GM11168 (cell line): Measurements from ENCODE around the gene NUPR1.
"Not testable (repeated sequence)": the region's sequence is repeated elsewhere in the genome, so short reads cannot be mapped to it uniquely, and the experiment has no call there.

Source experiments
- in situ Hi-C: fragments of 300-500 bp; cut with MboI; formaldehyde crosslinking; loops from one replicate; pipeline ENCODE4 v1.12.0; 2022; ENCODE audit warnings: low sequenced_read_pairs; ENCODE audit not compliant: unreplicated experiment

Gene NUPR1, protein sequence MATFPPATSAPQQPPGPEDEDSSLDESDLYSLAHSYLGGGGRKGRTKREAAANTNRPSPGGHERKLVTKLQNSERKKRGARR

DNA sequence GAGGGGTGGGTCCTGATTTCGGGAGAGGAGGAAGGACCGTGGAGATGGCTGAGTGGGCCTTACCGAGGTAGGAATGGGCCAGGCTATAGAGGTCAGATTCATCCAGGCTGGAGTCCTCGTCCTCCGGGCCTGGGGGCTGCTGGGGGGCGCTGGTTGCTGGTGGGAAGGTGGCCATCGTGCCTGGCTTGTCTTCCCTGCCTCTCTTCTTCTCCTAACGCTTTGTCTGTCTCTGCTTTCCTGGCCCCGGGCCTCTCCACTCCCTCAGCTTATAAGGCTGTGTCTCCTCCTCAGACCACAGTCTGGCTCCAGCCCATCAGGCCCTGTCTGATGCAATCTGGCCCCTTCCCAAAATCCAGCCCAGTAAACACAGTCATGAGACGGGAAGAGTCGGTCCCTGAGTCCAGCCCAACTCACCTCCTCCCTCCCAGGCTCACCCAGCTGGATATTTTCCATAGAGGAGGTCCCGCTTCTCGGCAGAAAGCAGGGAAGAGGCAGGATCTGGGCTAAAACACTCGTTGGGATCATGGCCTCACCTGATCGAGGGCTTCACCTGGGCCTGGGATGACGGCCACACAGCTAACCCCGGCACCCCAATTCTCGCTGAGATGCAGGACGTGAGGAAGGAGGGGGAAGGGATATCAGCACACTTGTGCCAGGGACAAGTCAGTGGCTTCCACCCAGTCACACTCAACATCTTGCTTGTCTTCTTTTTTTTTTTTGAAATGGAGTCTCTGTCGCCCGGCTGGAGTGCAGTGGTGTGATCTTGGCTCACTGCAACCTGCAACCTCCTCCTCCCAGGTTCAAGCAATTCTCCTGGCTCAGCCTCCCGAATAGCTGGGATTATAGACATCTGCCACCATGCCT is at the start of gene NUPR1:
Gene NUPR1 (minus strand): TSS at position 242 of the 864 bp plus-strand sequence. CDS start 67 bp downstream, at position 175.
- in situ Hi-C loops, result no loop called here

DNA sequence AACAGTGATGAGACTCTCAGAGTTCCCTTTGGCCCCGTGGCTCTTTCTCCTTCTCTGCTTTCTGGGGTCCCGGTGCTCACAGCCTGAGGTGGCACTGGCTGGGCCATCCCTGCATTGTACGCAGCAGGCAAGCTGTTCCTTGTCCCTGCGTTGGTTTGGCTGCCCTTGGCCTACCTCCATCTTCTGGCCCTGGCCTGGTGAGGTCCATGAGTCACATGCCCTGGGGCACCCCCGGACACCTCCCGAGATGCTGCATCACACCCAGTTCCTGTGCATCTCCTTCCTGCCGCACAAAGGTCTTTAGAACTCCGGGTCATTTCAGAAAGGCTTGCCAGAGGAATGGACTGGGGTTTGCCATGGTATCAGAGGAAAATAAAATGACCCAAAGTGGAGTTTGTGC is 48.6 kb upstream of the NUPR1 start:
- in situ Hi-C loops, result no loop called here

DNA sequence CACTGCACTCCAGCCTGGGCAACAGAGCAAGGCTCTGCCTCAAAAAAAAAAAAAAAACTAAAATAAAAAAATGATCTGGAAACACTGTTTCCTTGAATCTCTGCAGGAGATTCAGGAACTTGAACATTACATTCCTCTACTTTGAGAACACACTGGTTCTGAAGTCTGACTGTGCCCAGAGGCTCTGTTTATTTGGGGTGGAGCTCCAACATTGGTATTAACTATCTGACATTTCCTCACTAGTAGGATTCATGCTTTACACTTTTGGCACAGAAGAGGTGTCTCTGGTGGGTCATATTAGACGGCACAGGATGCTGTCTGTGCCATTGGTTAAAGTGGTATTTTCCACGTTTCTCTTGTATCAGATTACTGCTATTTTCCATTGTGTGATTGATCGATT is 47.7 kb upstream of the NUPR1 start:
- in situ Hi-C loops, result no loop called here

DNA sequence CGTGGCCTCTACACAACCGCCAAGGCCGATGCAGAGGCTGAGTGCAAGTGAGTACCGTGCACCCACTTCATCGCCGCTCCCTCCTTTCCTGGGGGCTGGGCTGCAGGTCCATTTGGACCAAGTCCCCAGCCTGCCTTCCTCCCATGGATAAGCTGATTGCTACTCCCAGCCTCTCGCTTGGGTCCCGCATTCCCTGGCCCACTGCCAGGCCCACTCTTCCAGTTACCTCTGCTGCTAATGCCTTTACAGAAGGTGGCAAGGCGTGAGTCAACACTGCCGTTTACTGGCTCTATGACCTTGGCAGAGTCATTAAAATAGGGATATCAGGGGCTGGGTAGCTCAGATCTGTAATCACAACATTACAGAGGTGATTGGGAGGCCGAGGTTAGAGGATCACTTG is 46.9 kb upstream of the NUPR1 start:
- in situ Hi-C loops, result no loop called here

DNA sequence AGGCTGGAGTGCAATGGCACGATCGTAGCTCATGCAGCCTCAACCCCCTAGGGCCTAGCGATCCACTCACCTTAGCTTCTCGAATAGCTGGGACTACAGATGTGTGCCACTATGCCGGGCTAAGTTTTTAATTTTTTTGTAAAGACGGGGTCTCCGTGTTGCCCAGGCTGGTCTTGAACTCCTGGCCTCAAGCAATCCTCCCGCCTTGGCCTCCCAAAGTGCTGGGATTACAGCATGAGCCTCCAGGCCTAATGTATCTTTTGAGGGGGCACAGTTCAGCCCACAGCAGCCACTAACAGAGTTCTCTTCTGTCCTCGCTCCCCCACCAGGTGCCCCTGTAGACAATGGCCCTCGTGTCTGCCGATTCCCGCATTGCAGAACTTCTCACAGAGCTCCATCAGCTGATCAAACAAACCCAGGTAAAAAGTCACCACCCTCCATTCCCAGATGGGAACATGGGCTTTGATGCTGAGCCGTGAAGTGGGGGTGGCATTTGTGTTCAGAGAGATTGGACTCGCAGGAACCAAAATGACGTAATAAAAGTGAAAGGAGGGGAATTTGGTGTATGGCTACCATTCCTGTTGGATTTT is 42.0 kb upstream of the NUPR1 start:
- in situ Hi-C loops, result no loop called here

DNA sequence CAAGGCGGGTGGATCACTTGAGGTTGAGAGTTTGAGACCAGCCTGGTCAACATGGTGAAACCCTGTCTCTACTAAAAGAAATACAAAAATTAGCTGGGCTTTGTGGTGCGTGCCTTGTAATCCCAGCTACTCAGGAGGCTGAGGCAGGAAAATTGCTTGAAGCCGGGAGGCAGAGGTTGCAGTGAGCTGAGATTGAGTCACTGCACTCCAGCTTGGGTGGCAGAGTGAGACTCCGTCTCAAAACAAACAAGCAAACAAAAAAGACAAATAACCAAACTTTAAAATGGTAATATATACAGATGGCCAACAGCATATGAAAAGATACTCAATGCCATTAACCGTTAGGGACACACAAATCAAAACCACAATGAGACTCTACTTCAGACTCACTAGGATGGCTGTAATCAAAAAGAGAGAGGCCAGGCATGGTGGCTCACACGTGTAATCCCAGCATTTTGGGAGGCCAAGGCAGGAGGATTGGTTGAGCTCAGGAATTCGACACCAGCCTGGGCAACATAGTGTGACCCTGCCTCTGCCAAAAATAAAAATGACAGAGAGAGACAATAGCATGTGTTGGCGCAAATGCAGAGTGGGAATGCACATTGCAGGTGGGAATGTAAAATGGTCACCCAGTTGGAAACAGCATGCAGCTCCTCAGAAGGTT is 36.8 kb upstream of the NUPR1 start:
- in situ Hi-C loops, result no loop called here

DNA sequence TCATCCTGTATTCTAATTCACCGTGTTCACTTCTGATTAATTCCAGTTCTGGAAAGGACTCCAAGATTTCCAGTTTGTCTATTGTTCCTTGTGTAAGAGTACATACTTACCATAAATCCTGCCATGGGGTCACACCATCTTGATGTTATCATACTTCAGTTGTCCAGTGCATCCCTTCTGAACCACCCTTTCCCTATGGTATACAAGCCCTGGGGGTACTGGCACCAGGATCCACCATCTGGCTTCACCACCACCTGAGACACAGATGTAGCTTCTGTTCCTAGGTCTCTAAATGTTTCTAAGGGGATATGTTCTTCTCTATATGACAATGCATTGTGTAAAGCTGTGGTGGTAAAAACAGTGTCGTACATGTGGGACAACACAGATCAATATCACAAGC is 36.2 kb upstream of the NUPR1 start:
- in situ Hi-C loops, result no loop called here

DNA sequence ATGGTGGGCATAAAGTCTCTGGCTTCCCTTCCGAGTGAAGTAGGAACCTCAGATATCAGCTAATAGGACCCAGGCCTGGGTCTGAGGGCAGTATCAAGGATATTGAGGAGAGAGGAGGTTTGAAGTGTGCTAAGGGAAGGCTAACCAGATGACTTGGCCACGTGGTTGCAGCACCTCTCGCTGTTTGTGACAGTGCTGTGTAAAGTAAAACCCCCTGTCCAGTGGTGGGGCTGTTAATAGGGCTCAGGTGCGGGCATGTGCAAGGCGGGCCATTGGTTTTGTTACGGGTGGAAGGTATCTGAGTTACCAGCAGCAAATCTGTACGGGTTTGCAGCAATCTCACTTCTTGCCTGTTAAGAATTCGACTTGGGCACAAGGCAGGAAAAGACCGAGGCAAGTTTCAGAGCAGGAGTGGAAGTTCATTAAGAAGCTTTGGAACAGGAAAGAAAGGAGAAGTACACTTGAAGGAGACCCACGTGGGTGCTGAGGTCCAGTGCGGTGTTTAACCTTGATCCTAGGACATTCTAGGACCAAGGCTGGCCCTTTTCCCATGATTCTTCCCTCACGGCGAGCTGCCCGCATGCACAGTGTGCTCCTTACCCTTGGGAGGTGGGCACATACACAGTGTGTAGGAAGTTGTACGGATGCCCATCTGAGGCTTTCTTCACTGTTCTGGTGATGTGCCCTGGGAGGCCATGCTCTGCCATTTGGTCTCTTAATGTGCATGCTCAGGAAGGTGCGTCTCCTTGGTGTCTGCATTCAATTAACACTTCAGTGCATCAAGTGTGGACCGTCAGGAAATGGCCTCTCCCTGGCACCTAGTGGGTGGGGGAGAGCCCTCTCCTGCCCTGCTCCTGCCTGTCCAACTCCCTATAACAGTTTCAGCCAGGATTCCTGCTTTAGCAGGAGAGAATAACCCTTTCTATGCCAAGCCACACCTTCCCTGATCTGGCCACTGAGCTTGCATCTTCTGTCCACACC is 35.3 kb upstream of the NUPR1 start:
- in situ Hi-C loops, result no loop called here

DNA sequence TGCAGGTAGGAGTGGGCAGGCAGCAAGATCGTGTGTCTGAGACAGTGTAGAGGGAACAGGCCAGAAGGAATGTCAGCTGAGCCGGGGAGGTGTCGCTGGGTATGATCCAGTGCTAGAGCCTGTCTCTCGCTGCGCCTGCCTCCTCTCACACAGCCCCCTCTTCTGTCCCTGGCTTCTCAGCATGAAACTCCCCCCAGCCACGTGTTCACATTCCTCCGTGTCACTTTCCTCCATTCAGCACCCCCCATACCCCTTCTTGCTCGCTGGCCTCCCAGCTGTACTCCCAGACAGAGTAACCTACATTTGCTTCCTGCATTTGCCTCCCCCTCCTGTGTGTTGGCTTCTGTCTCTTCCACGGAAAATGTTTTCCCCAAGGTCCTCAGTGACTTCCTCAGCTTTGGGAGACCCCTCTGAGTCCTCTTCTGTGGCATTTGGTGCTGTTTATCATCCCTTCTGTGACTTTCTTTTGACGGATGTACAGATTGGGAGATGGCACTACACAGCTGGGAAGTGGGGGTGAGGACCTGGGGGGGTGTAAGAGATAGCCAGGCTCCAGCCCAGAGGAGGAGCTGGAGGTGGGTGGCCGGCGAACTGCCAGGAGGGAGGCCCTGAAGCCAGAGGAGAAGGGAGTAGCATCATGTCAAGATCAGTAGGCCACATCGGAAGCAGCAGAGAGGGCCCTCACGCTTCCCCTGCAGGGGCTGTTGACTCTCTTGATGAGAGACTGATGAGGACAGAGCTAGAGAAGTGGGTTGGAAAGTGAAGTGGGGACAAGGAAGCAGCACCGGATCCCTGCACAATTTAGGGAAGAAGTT is 34.1 kb upstream of the NUPR1 start:
- in situ Hi-C loops, result no loop called here

DNA sequence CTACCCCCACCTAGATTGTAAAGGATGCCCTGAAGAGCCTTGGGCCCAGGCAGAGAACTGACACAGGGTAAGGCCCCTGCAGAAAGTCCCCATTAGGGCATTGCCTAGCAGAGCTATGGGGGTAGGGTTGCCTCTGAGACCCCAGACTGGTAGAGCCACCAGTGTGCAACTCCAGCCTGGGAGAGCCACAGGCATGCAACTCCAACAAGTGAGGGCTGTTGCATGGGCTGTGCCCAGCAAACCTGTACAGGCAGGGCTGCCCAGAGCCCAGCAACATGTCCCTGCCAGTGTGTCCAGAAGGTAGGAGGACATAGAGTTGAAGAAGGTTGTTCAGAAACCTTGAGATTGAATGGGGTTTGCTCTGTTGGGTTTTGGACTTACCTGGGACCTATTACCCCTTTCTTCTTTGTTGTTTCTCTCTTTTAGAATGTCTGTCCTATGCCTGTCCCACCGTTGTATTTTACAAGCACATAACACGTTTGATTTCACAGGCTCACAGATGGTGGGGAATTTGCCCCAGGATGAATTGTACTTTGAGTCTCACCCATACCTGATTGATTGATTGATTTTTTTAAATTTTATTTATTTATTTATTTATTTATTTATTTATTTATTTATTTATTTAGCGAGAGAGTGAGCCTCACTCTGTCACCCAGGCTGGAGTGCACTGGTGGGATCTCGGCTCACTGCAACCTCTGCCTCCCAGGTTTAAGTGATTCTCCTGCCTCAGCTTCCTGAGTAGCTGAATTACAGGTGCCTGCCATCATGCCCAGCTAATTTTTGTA is 31.4 kb upstream of the NUPR1 start:
- in situ Hi-C loops, result no loop called here

DNA sequence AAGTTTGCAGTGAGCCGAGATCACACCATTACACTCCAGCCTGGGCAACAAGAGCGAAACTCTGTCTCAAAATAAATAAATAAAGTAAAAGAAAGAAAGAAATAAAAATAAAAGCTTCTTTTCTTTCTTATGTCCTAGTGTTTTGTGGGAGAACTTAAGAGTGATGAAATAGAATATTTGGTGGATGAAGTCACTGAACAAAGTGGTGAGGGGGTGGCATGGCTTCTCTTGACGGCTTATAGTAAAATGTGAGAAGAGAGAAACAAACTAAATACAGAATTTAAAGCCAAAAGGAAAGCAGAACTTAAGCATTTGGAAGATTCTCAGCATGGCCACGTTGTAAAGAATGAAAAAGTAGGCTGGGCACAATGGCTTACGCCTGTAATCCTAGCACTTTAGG is 30.2 kb upstream of the NUPR1 start:
- in situ Hi-C loops, result no loop called here

DNA sequence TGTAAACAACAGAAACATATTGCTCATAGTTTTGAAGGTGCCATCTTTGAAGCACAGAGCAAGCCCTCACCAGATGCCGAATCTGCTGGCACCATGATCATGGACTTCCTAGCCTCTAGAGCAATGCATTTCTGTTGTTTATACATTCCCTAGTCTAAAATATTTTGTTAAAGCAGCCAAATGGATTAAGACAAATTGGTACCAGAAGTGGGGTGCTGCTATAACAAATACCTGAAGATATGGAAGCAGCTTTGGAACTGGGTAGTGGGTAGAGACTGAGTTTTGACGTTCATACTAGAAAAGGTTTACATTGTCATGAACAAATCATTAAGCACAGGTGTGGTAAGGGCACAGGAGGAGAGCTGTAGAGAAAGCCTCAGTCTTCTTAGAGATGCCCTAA is 28.5 kb upstream of the NUPR1 start:
- in situ Hi-C loops, result no loop called here

DNA sequence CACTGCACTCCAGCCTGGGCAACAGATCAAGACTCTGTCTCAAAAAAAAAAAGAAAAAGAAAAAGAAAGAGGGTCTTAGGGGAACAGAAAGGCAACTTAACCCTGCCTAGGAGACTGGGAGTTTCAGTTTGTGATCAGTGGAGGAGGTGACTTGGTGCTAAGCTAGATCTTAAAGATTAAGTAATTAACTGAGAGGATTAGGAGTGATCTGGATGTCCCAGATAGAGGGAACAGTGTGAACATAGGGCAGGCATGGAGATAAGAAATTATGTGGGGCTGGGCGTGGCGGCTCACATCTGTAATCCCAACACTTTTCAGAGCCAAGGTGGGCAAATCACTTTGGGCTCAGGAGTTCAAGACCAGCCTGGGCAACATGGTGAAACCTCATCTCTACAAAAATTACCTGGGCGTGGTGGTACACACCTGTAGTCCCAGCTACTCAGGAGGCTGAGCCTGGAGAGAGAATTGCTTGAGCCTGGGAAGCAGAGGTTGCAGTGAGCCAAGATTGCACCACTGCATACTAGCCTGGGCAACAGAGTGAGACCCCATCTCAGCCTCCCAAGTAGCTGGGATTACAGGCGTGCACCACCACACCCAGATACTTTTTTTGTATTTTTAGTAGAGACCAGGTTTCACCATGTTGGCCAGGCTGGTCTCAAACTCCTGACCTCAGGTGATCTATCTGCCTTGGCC is 27.6 kb upstream of the NUPR1 start:
- in situ Hi-C loops, result not testable (repeated sequence)

DNA sequence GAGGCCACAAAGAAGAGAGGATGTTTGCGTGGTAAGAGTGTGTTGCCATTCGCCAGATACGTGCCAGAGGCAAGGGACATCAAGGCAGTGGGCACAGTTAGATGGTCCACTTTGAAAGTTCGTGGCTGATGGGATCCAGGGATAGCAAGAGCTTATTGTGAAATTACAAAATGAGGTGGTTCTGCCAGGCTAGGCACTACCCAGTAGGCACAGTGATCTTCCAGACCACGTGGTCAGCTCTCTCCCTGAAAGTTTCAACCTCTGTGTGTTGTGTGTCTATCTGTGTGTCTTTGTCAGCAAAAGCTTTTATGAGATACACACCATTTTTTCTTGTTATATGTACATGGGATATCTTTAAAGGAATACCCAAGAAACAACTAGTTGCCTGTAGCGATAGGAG is 24.4 kb upstream of the NUPR1 start:
- in situ Hi-C loops, result no loop called here

DNA sequence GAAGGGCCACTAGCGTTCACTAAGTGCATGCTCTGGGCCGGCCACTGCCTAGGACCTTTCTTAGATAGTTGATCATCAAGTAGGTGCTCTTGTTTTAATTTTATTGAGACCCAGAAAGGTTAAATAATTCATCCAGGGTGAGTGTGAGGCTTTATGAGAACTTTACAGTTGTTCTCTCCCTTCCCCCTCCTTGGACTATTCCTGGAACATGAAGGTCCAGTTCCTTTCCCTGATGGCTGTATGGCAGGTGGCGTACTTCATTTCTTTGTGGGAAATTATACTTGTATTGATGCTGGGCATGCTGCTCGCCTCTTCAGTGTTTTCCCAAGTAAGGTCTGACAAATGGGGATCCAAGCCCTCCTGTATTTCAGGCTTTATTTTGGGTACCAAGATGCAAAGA is 23.4 kb upstream of the NUPR1 start:
- in situ Hi-C loops, result no loop called here

DNA sequence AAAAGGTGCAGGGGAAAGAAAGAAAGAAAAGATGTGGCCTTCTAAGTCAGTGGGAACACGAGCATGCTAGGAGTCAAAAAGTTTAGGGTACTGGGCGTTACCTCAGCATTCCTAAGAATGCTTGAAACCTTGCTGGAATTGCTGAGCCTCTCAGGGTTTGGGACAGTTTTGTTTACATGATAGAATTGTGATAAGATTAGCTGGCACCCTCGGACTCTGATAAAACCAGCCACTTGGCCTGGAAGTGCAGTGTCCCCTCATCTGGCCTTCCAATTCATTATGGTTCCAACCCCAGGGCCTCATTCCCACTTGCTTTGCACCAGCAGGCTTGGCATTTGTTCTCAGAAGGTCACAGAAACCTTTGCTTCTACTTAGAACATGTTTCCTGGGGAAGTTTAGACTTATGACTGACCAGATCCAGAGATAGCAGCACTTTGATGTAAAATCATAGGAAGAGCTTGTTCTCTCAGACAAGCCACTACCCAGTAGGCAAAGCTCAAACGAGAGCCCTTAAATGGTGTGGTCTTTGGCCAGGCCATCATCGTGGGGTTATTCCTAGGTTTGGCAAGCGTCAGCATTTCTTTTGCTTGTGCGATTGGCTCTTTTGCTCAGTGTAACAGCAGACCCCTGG is 22.9 kb upstream of the NUPR1 start:
- in situ Hi-C loops, result no loop called here

DNA sequence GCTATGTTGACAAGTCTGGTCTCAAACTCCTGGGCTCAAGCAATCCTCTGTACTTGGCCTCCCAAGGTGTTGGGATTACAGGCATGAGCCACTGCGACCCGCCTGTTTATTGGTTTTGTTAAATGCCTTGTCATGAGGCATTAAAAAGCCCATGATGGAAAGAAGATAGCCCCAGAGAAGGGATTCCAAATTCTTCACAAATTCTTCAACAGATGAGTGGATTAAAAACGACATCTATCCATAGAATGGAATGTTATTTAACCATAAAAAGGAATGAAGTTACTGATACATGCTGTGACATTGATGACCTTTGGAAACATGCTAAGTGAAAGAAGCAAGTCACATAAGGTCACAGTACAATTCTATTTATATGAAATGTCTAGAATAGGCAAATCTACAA is 19.7 kb upstream of the NUPR1 start:
- in situ Hi-C loops, result no loop called here
